Stomach (tissue), 9 donors: ENCODE measurements around the gene ADARB2. TPM values are rescaled to one million over a fixed set of nuclear protein-coding genes. Genes with fewer than 3 reads are reported as not detected.

Experiments
- DNase-seq, 2 donors: peaks; one replicate each; pipeline versions ENCODE4 v3.0.0 to v3.0.0-alpha.2; 2013 to 2019
- H3K27ac ChIP-seq, 5 donors: fragments of 200-600 bp in 4 of 5; sonication (generic) in 4 of 5; one replicate each; pipeline ENCODE4 v1.5.1; 2013 to 2019; ENCODE audit warnings: mild to moderate bottlenecking in 1 of 5, moderate library complexity in 1 of 5
- H3K27me3 ChIP-seq, 3 donors: fragments of 200-600 bp; sonication (generic); one replicate each; pipeline ENCODE4 v1.5.1; 2017 to 2019; ENCODE audit warnings: mixed run types in 1 of 3
- H3K36me3 ChIP-seq, 4 donors: fragments of 200-600 bp; sonication (generic); 1 replicate in 3 of 4; 2 replicates in 1 of 4; pipeline ENCODE4 v1.5.1; 2016 to 2019
- H3K4me1 ChIP-seq, 4 donors: fragments of 200-600 bp; sonication (generic); one replicate each; pipeline ENCODE4 v1.5.1; 2016 to 2019
- H3K4me3 ChIP-seq, 4 donors: fragments of 200-600 bp; sonication (generic) in 3 of 4; one replicate each; pipeline ENCODE4 v1.5.1; 2016 to 2019; ENCODE audit warnings: mild to moderate bottlenecking in 1 of 4
- H3K9me3 ChIP-seq, 4 donors: fragments of 200-600 bp; sonication (generic); one replicate each; pipeline ENCODE4 v1.5.1; 2016 to 2019
- EP300 ChIP-seq: sonication (generic); formaldehyde crosslinking; IDR thresholded peaks from one replicate; pipeline ENCODE4 v1.6.1; 2017; ENCODE audit warnings: antibody characterized with exemption
- POLR2A ChIP-seq, 4 donors: fragments of 450-650 bp; IDR thresholded peaks; one replicate each; pipeline ENCODE4 v1.6.1; 2016; ENCODE audit warnings: antibody characterized with exemption in 4 of 4, control low read depth in 2 of 4, mild to moderate bottlenecking in 1 of 4, moderate library complexity in 1 of 4
- POLR2AphosphoS5 ChIP-seq, 3 donors: sonication (generic); formaldehyde crosslinking; IDR thresholded peaks; one replicate each; pipeline ENCODE4 v1.6.1; 2016; ENCODE audit warnings: antibody characterized with exemption in 3 of 3
- WGBS, 5 donors: extraction: QIAGEN DNeasy Blood & Tissue Kit in 3 of 5; methylation state at CpG; one replicate each; pipeline versions ENCODE4 v1.1.5 to v1.1.7; 2013 to 2018; 5-methylcytosine and 5-hydroxymethylcytosine counted together
- intact Hi-C: fragments of 100-400 bp; cut with DNase I; formaldehyde crosslinking; loops from one replicate; pipeline ENCODE4 v1.15.1; 2023; ENCODE audit warnings: low total_unique reads
- polyA plus RNA-seq, 3 donors: library from polyadenylated mRNA; stranded (reverse); fragments of 200-250 nt; gene quantifications; one replicate each; pipeline ENCODE4 v1.2.3, GENCODE V29; 2013
- total RNA-seq, 5 donors: library from RNA; depleted of rRNA; stranded (reverse); fragments of >200 nt; gene quantifications; one replicate each; pipeline versions ENCODE4 v1.1.0 to v1.2.3, GENCODE V29; 2014 to 2016
- TF ChIP-seq, protein P1 (sequence below), 7 experiments: fragments of 450-650 bp in 4 of 7; fragments of 200-600 bp in 3 of 7; sonication (generic) in 3 of 7; IDR thresholded peaks; one replicate each; pipeline ENCODE4 v1.5.1; 2016 to 2019; ENCODE audit warnings: antibody characterized with exemption in 7 of 7, control low read depth in 2 of 7, mild to moderate bottlenecking in 1 of 7
- donor health status: healthy with polysubstance abuse.
- donor health status: Bipolar disorder and iron deficiency.
- donor health status: healthy.

ADARB2 gene
- total and polyA plus RNA-seq, 8 donors = 0.55 to 4.1 (median 1.4) TPM; not detected in 1

DNA sequence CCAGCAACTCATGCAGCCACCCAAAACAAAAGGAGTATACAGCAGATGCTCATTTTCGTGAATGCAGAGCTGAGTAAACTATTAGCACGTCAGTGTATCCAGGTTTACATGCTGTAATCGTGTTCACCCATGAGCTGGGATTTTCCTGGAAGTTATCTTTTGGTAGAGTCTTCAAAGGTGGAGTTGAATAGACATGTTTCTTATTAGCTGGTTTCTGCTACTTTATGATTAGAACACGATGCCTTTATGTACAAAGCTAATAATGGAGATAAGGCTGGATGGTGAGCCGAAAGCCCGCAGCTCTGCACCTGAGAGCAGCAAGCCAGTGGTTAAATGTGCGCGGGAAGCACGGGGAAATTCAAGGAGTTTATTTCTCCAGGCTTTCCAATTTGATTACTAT is 123.8 kb downstream of the ADARB2 start:
- no peak for DNase-seq
- Histone ChIP-seq H3K27ac (no peak overlapping the region), H3K9me3 (peaks cover 0 to 2% (median under 1%) of the 10 kb centered on the region in 4 donors), H3K27me3 (peaks cover 0 to 48% (median 23%) of the 10 kb centered on the region in 3 donors), H3K4me3 (no peak overlapping the region), H3K4me1 (peaks cover 0 to 10% (median 3%) of the 10 kb centered on the region in 4 donors), H3K36me3 (no peaks in the 10 kb centered on the region)
- intact Hi-C loops = no loop called here
- no peak for TF ChIP-seq POLR2A (IDR thresholded peaks at IDR 0.05)
- 27 to 46% (median 36%) methylated on average over 9 of the region's 9 CpGs for WGBS, 5 donors

DNA sequence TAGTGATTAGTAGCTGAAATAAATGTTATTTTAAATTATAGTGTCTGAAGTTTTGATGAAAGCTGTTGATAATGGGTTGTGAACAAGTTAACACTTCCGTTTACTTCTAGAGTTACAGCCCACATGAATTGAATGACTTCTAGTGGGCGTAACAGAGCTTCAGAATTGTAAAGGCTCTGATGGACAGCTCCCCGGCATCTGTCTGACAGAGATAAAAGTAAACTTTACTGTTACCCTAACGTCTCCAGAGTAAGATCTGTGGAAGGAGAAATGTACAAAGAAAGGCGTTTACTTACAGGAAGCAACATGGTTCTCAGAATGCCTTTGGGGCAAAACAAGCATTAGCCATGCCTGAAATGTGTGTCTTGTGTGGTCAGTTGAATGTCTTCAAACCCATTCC is 124.4 kb downstream of the ADARB2 start:
- no peak for TF ChIP-seq POLR2AphosphoS5 (IDR thresholded peaks at IDR 0.05)
- no peak for TF ChIP-seq EP300
- TF ChIP-seq POLR2A (IDR thresholded peaks at IDR 0.05) = no peak
- TF ChIP-seq, protein P1, sequence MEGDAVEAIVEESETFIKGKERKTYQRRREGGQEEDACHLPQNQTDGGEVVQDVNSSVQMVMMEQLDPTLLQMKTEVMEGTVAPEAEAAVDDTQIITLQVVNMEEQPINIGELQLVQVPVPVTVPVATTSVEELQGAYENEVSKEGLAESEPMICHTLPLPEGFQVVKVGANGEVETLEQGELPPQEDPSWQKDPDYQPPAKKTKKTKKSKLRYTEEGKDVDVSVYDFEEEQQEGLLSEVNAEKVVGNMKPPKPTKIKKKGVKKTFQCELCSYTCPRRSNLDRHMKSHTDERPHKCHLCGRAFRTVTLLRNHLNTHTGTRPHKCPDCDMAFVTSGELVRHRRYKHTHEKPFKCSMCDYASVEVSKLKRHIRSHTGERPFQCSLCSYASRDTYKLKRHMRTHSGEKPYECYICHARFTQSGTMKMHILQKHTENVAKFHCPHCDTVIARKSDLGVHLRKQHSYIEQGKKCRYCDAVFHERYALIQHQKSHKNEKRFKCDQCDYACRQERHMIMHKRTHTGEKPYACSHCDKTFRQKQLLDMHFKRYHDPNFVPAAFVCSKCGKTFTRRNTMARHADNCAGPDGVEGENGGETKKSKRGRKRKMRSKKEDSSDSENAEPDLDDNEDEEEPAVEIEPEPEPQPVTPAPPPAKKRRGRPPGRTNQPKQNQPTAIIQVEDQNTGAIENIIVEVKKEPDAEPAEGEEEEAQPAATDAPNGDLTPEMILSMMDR (IDR thresholded peaks at IDR 0.05) = no peak
- Histone ChIP-seq H3K4me1 (peaks cover 0 to 10% (median 3%) of the 10 kb centered on the region in 4 donors), H3K9me3 (no peaks in the 10 kb centered on the region), H3K27me3 (peaks cover 0 to 54% (median 28%) of the 10 kb centered on the region in 3 donors), H3K4me3 (no peak overlapping the region), H3K36me3 (no peaks in the 10 kb centered on the region), H3K27ac (no peak overlapping the region)
- intact Hi-C loops = no loop called here
- WGBS, 5 donors = 18 to 40% (median 27%) methylated on average over 5 of the region's 5 CpGs
- no peak for DNase-seq

DNA sequence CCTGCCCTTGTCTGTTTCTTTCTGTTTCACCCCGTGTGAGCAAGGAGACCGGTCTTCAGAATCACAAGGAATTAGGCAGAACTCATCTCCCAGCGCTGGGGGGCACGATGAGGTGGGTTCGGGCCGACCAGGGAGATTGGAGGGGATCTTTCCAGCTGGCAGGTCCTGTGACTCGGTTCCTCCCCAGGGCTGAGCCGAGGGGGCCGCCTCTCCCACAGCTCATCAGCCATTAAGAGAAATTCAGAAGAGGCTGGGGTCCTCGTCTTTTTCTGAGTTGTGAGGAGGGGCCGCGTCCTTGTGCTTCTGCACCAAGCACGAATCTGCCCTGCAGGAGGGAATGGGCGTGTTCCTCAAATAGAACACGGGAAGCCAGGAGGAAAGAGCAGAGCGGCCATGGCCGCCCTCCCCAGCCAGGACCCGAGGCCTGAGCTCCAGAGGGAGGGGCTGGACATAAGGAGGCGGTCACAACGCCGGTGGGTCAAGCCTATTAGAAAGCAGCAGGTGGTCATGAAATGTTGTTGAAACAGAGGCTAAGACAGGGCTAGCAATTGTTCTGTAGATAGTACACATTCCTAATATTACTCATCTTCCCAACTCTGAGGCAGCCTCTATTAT is 125.3 kb downstream of the ADARB2 start:
- no peaks in the 10 kb centered on the region for H3K36me3 ChIP-seq
- no peak for DNase-seq
- H3K27me3 ChIP-seq = peaks cover 0 to 61% (median 32%) of the 10 kb centered on the region in 3 donors
- no peak overlapping the region for H3K27ac ChIP-seq
- TF ChIP-seq EP300 (no peak), POLR2AphosphoS5 (IDR thresholded peaks at IDR 0.05) (no peak), POLR2A (IDR thresholded peaks at IDR 0.05) (no peak)
- TF ChIP-seq, protein P1 (IDR thresholded peaks at IDR 0.05) = no peak
- H3K4me1 ChIP-seq = peaks cover 0 to 10% (median 3%) of the 10 kb centered on the region in 4 donors
- intact Hi-C loops = no loop called here
- 48 to 67% (median 64%) methylated on average over 21 of the region's 21 CpGs for WGBS, 5 donors
- H3K9me3 ChIP-seq = no peaks in the 10 kb centered on the region
- H3K4me3 ChIP-seq = no peak overlapping the region

GRCh38 chr10:1610986-1611770 is 126.1 kb downstream of the ADARB2 start:
- TF ChIP-seq EP300 (no peak), POLR2A (IDR thresholded peaks at IDR 0.05) (no peak), POLR2AphosphoS5 (IDR thresholded peaks at IDR 0.05) (no peak)
- TF ChIP-seq, protein P1 (IDR thresholded peaks at IDR 0.05) = no peak
- DNase-seq = no peak

GRCh38 chr10:1609648-1609970 is 127.7 kb downstream of the ADARB2 start:
- intact Hi-C loops = no loop called here
- TF ChIP-seq, protein P1 (IDR thresholded peaks at IDR 0.05) = no peak
- TF ChIP-seq EP300 (no peak), POLR2AphosphoS5 (IDR thresholded peaks at IDR 0.05) (no peak), POLR2A (IDR thresholded peaks at IDR 0.05) (no peak)
- H3K27ac ChIP-seq = no peak overlapping the region
- WGBS, 5 donors = 63 to 75% (median 66%) methylated on average over 9 to 11 of the region's 11 CpGs
- H3K4me1 ChIP-seq = peaks cover 0 to 10% (median 3%) of the 10 kb centered on the region in 4 donors
- H3K36me3 ChIP-seq = no peaks in the 10 kb centered on the region
- peaks cover 0 to 69% (median 32%) of the 10 kb centered on the region in 3 donors for H3K27me3 ChIP-seq
- no peak overlapping the region for H3K4me3 ChIP-seq
- H3K9me3 ChIP-seq = no peaks in the 10 kb centered on the region
- no peak for DNase-seq

More at GRCh38 chr10:1610986-1611770, 126.1 kb downstream of the ADARB2 start:
- Histone ChIP-seq H3K4me3 (no peak overlapping the region), H3K4me1 (peaks cover 0 to 10% (median 3%) of the 10 kb centered on the region in 4 donors), H3K27ac (no peak overlapping the region), H3K27me3 (peaks cover 0 to 65% (median 32%) of the 10 kb centered on the region in 3 donors), H3K36me3 (no peaks in the 10 kb centered on the region), H3K9me3 (no peaks in the 10 kb centered on the region)
- 79 to 87% (median 83%) methylated on average over 22 of the region's 22 CpGs for WGBS, 5 donors
- intact Hi-C loops = no loop called here
